HG03095 (cell line): Measurements from ENCODE around the gene GARIN3.
"Not testable (repeated sequence)": the region's sequence is repeated elsewhere in the genome, so short reads cannot be mapped to it uniquely, and the experiment has no call there.

Experiments used
- ATAC-seq: cut with Tn5 transposase; IDR thresholded peaks from one replicate; pipeline ENCODE4 v1.9.1; 2021; ENCODE audit warnings: moderate library complexity; ENCODE audit not compliant: unreplicated experiment

Gene GARIN3

GRCh38 chr5:157186309-157187045 is 20.4 kb upstream of the GARIN3 start:
- no peak for ATAC-seq

GRCh38 chr5:157185122-157185521 is 19.1 kb upstream of the GARIN3 start:
- ATAC-seq = not testable (repeated sequence)

- ATAC-seq = no peak
Measured at GRCh38 chr5:157184117-157184670, 18.1 kb upstream of the GARIN3 start.

- no peak for ATAC-seq
Measured at GRCh38 chr5:157182143-157182757, 16.2 kb upstream of the GARIN3 start.

GRCh38 chr5:157180374-157181264 is 14.6 kb upstream of the GARIN3 start, which contains the start of gene ITK:
TSS of gene ITK (plus strand) at chr5:157180840. CDS start at chr5:157180978, 138 bp downstream.
- no peak for ATAC-seq

- no peak for ATAC-seq
Measured at GRCh38 chr5:157178966-157179365, 12.9 kb upstream of the GARIN3 start.

- ATAC-seq = no peak
Measured at GRCh38 chr5:157177953-157178352, 11.9 kb upstream of the GARIN3 start.

GRCh38 chr5:157175071-157175612 is 9.1 kb upstream of the GARIN3 start:
- no peak for ATAC-seq

- ATAC-seq = peak; percentile 99
Measured at GRCh38 chr5:157172403-157172802, 6.3 kb upstream of the GARIN3 start.

- ATAC-seq = no peak
Measured at GRCh38 chr5:157168286-157168685, 2.2 kb upstream of the GARIN3 start.

GRCh38 chr5:157167214-157167621 is 1.2 kb upstream of the GARIN3 start:
- no peak for ATAC-seq

GRCh38 chr5:157165668-157166067 is 396 bp downstream of the GARIN3 start:
- no peak for ATAC-seq

- no peak for ATAC-seq
Measured at GRCh38 chr5:157165261-157165660, 803 bp downstream of the GARIN3 start.

- no peak for ATAC-seq
Measured at GRCh38 chr5:157164521-157164920, 1.5 kb downstream of the GARIN3 start.

- no peak for ATAC-seq
Measured at GRCh38 chr5:157162919-157163510, 3.0 kb downstream of the GARIN3 start.

GRCh38 chr5:157161996-157162395 is 4.1 kb downstream of the GARIN3 start:
- ATAC-seq = no peak

- ATAC-seq = no peak
Measured at GRCh38 chr5:157160001-157160400, 6.1 kb downstream of the GARIN3 start.

GRCh38 chr5:157159209-157159751 is 6.8 kb downstream of the GARIN3 start:
- no peak for ATAC-seq

- ATAC-seq = no peak
Measured at GRCh38 chr5:157157293-157157891, 8.7 kb downstream of the GARIN3 start.

- ATAC-seq = no peak
Measured at GRCh38 chr5:157155297-157155696, 10.8 kb downstream of the GARIN3 start.
